DMS153 (cell line): ENCODE data around the gene QRICH2.
"Not testable (repeated sequence)": the region's sequence is repeated elsewhere in the genome, so short reads cannot be mapped to it uniquely, and the experiment has no call there.

Experiments used
- DNase-seq: peaks from one replicate; lab custom pipeline; 2025; lab: John Stamatoyannopoulos, UW

Gene QRICH2

DNA sequence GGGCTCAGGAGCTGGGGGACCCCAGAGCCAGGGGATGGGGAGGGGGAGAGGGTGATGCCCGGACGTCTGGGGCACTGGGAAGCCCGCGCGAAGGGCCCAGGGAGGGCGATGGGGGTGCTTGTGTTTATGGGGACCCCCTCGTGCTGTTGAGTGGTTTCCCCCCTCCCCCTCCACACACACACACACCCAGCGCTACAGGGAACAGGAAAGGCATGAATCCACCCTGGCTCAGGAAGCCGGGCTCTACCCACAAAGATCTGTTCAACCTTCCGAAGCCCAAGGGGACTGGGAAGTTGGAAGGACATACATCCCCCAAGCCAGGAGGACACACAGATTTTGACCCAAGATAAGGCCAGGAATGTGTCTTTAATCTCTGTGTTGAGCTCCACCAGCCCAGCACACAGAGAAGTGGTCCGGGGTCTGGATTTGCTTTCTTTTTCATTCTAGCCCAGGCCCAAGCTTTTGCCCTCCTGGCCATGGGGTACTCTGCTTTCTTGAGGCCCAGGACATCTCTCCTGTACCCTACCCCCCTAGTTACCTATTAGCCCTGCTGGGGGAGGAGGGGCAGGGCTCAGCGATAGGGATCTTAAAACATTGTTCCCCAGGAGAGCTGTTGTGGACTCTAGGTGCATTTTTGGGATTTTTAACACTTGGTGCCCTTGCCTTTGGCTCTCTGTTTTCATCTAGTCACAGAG lies 41.7 kb downstream of the QRICH2 start:
- no peak for DNase-seq

GRCh38 chr17:76265624-76266243 lies 42.3 kb downstream of the QRICH2 start:
- no peak for DNase-seq

GRCh38 chr17:76264755-76265623 lies 43.1 kb downstream of the QRICH2 start, which contains the start of gene UBALD2:
Gene UBALD2, plus strand, starts transcription at chr17:76265348. Its CDS starts 158 bp downstream, at chr17:76265506.
- DNase-seq = peak; percentile 98

GRCh38 chr17:76264425-76264754 lies 43.7 kb downstream of the QRICH2 start:
- no peak for DNase-seq

DNA sequence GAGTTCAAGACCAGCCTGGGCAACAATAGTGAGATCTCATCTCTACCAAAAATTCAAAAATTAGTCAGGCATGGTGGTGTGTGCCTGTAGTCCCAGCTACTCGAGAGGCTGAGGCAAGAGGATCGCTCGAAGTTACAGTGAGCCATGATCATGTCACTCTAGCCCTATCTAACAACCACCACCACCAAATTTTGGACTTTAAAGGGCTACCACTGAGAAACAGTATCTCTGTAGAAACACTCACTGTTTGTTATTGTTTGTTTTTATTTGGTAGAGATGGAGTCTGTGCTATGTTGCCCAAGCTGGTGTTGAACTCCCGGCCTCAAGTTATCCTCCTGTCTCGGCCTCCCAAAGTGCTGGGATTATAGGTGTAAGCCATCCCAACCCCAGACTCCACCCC lies 44.2 kb downstream of the QRICH2 start:
- no peak for DNase-seq

DNA sequence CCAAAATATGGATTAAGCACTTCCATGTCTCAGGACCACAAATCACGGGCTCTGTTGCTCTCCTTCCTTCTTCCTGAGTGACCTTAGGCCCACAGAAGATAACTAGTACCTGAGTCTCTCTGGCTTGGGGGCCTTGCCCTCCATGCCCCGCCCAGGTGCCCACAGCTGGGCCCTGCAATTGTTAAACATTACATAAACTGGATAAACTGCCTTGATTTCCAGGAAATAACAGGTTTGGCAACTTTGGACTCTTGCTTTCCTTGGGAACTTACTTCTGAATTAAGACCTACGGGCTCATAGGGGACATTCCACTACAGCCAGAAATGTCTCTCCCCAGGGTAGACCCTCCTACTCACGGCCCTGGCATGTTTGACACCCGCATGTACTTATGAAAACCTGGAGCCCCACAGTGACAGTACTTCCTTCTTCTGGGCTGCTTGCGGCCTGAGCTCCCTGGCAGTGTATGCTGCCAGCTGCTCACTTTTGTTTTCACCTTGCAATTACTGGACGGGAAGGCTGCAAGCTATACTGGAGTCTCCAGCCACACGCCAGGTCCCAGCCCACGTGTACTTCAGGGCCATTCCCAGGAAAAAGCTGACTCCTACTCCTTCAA lies 45.2 kb downstream of the QRICH2 start:
- peak; percentile 73 for DNase-seq

GRCh38 chr17:76261421-76262215 lies 46.5 kb downstream of the QRICH2 start:
- DNase-seq = peak; percentile 78

DNA sequence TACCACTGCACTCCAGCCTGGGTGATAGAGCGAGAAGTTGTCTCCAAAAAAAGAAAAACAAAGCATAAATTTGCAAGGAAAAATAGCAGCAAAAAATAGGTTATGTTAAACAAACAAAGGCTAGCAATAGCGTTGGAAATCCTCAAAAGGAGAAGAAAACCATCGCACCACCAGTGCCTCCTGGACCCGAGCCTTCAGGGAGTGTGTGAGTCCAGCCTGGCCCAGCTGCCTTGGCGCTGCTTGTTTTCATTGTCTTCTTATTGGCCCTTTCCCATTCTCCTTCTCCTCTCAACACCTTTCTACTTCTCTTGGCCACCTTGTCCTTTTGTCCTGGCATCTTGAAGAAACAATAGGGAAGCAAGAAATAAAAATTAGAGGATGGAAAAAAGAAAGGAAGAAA lies 47.4 kb downstream of the QRICH2 start:
- no peak for DNase-seq

DNA sequence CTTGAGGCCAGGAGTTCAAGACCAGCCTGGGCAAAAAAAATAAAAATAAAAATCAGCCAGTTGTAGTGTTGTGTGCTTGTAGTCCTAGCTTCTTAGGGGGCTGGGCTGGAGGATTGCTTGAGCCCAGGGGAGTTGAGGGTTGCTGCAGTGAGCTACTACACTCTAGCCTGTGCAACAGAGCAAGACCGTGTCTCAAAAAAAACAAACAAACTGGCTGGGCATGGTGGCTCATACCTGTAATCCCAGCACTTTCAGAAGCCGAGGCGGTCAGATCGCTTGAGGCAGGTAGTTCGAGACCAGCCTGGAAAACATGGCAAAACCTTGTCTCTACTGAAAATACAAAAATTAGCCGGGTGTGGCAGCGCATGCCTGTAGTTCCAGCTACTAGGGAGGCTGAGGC lies 47.9 kb downstream of the QRICH2 start:
- no peak for DNase-seq

- DNase-seq = not testable (repeated sequence)
Observed at GRCh38 chr17:76256430-76257050, 51.5 kb downstream of the QRICH2 start.

- no peak for DNase-seq
Observed at GRCh38 chr17:76255801-76256429, 52.2 kb downstream of the QRICH2 start.

- no peak for DNase-seq
Observed at GRCh38 chr17:76254275-76254674, 53.8 kb downstream of the QRICH2 start.

GRCh38 chr17:76253841-76254240 lies 54.2 kb downstream of the QRICH2 start:
- no peak for DNase-seq

DNA sequence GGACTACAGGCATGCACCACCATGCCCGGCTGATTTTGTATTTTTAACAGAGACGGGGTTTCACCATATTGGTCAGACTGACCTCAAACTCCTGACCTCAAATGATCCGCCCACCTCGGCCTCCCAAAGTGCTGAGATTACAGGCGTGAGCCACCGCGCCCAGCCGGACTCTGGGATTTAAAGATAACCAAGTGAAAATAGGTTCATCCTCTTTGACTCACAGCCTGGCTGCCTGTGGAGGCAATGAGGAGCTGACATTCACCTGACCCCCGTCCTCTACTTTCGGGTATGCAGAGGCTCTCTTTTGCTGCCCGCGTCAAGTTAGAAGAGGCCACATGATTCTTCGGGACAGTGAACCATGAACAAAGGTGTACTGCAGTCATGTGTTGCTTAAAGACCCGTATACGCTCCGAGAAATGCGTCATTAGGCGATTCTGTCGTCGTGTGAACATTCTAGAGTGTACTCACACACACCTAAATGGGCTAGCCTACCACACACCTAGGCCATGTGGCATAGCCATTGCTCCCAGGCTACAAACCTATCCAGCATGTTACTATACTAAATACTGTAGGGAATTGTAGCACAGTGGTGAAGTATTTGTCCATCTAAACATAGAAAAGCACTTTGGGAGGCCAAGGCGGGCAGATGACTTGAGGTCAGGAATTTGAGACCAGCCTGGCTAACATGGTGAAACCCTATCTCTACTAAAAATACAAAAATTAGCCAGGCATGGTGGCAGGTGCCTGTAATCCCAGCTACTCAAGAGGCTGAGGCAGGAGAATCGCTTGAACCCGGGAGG lies 54.9 kb downstream of the QRICH2 start:
- not testable (repeated sequence) for DNase-seq

DNA sequence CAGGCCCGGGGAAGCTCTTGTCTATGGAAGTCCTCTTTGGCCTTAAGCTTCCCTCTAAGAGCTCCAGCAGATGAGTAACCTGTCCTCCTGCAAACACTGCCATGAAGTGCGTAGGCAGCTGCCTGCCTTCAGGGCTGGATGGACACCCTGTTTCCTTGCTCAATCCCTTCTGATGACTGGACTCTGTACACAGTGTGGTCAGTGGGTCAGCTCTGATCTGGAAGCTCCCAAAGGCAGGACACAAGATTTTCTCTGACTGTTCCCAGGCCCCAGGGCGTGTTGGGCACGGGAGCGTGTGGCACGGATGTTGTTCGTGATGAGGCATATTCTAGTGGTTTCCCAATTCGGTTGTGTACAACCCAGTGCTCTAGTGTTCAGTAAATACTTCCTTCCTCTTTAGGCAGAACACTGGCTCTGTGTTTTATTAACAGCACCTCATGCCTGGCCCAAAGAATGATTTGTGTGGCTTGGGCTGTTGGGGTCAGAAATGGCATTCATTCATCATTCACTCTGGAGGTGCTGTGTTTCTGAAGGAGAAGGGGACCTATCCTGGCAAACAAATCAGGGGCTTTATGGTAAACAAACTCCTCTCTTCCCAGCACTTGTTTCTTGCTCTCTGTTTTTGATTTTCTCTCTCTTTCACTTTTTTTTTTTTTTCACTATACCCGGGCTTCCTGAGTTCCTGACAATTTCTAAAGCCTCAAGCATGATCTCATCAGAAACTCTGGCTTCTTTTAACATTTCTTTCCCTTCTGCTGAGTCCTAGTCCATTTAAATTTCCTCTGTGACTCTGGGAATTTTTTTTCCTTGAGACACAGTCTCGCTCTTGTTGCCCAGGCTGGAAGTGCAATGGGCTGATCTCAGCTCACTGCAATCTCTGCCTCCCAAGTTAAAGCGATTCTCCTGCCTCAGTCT lies 55.8 kb downstream of the QRICH2 start:
- no peak for DNase-seq

GRCh38 chr17:76251478-76252039 lies 56.5 kb downstream of the QRICH2 start:
- DNase-seq = no peak

GRCh38 chr17:76250141-76250540 lies 57.9 kb downstream of the QRICH2 start:
- no peak for DNase-seq

- no peak for DNase-seq
Observed at GRCh38 chr17:76248013-76248782, 59.9 kb downstream of the QRICH2 start.
